HL-60 (cell line): ENCODE results near the gene DHTKD1.

Source experiments
- CTCF ChIP-seq: IDR thresholded peaks from one replicate; pipeline ENCODE4 v1.5.1; 2011; ENCODE audit warnings: low read length, control low read depth, inconsistent platforms; ENCODE audit not compliant: insufficient read depth
- GABPA ChIP-seq: IDR thresholded peaks from 2 replicates; pipeline ENCODE4 v1.6.1; 2012; ENCODE audit warnings: low read depth
- POLR2AphosphoS5 ChIP-seq: IDR thresholded peaks from 2 replicates; pipeline ENCODE4 v1.6.1; 2012; ENCODE audit warnings: low read depth
- REST ChIP-seq: IDR thresholded peaks from 2 replicates; pipeline ENCODE4 v1.6.1; 2012; ENCODE audit warnings: low read depth; ENCODE audit not compliant: insufficient replicate concordance
- SPI1 ChIP-seq: IDR thresholded peaks from 2 replicates; pipeline ENCODE4 v1.6.1; 2012; ENCODE audit warnings: low read depth, mild to moderate bottlenecking, borderline replicate concordance

- no peak for TF ChIP-seq CTCF
- no peak for TF ChIP-seq SPI1
- TF ChIP-seq POLR2AphosphoS5, result no peak
- no peak for TF ChIP-seq GABPA
- TF ChIP-seq REST, result no peak
Measured at GRCh38 chr10:12027539-12027938, 41.2 kb upstream of the DHTKD1 start.
